Epithelial cell of proximal tubule (primary cell): ENCODE data around the gene ARL6IP5. TPM values are rescaled to one million over a fixed set of nuclear protein-coding genes. Genes with fewer than 3 reads are reported as not detected.

Experiments used
- DNase-seq: peaks from one replicate; pipeline ENCODE4 v3.0.0-alpha.2; 2011; ENCODE audit warnings: low read depth
- H3K4me3 ChIP-seq: 2 replicates; pipeline ENCODE4 v1.5.1; 2011; ENCODE audit warnings: low read depth, mild to moderate bottlenecking, low read length
- total RNA-seq: library from RNA; depleted of rRNA; stranded (reverse); fragments of >200 nt; gene quantifications from 2 replicates; pipeline ENCODE4 v1.2.3, GENCODE V29; 2015
- TF ChIP-seq, protein P1 (sequence below): conservative IDR thresholded peaks from 2 replicates; pipeline ENCODE4 v1.5.1; 2012; ENCODE audit warnings: low read depth, mild to moderate bottlenecking, low read length

ARL6IP5 gene
- total RNA-seq, 1 donor from 2014 or later: 114 TPM

- TF ChIP-seq, protein P1, sequence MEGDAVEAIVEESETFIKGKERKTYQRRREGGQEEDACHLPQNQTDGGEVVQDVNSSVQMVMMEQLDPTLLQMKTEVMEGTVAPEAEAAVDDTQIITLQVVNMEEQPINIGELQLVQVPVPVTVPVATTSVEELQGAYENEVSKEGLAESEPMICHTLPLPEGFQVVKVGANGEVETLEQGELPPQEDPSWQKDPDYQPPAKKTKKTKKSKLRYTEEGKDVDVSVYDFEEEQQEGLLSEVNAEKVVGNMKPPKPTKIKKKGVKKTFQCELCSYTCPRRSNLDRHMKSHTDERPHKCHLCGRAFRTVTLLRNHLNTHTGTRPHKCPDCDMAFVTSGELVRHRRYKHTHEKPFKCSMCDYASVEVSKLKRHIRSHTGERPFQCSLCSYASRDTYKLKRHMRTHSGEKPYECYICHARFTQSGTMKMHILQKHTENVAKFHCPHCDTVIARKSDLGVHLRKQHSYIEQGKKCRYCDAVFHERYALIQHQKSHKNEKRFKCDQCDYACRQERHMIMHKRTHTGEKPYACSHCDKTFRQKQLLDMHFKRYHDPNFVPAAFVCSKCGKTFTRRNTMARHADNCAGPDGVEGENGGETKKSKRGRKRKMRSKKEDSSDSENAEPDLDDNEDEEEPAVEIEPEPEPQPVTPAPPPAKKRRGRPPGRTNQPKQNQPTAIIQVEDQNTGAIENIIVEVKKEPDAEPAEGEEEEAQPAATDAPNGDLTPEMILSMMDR: no peak
- DNase-seq: no peak
- H3K4me3 ChIP-seq: no peak overlapping the region
Measured at GRCh38 chr3:69094467-69095205, 9.9 kb downstream of the ARL6IP5 start.

DNA sequence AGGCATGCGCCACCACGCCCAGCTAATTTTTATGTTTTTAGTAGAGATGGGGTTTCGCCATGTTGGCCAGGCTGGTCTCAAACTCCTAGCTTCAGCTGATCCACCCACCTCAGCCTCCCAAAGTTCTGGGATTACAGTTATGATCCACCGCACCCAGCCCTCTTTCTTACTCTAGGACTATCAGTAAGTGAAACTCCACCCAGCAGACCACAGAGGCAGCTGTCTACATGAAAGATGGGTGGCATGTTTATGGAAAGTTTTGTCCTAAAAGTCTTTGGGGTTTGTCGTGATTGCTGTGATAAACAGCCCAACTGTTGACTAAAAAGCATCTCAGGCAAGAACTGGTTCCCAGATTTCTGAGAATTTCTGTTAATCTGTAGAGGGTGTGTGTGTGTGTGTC, 10.9 kb downstream of the ARL6IP5 start:
- H3K4me3 ChIP-seq: no peak overlapping the region
- TF ChIP-seq, protein P1: no peak
- no peak for DNase-seq

DNA sequence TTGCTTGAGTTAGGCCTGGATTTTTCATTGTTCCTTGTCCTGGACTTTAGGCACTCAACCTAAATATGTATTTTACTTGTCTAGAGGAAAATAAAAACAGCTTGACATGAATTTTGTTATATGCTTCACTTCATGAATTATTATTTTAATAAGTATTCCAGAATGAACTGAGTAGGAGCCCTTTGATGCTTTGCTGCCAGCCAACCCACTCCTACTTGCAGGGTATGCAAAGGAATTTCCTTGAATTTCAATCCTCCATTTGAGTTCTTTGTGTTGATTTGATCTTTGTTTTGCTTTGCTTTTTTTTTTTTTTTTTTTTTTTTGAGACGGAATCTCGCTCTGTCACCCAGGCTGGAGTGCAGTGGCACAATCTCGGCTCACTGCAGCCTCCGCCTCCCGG, 11.6 kb downstream of the ARL6IP5 start:
- TF ChIP-seq, protein P1: no peak
- DNase-seq: no peak
- no peak overlapping the region for H3K4me3 ChIP-seq

- DNase-seq: no peak
- no peak overlapping the region for H3K4me3 ChIP-seq
- TF ChIP-seq, protein P1: no peak
Measured at GRCh38 chr3:69097407-69098086, 12.8 kb downstream of the ARL6IP5 start.

GRCh38 chr3:69099576-69099975, 14.8 kb downstream of the ARL6IP5 start:
- TF ChIP-seq, protein P1: no peak
- H3K4me3 ChIP-seq: no peak overlapping the region
- no peak for DNase-seq

GRCh38 chr3:69102384-69102783, 17.6 kb downstream of the ARL6IP5 start:
- no peak overlapping the region for H3K4me3 ChIP-seq
- TF ChIP-seq, protein P1: no peak
- DNase-seq: no peak
